ENCODE measurements around the gene PNPLA7.

PNPLA7 gene

GRCh38 chr9:137426018-137426681 lies 124.1 kb downstream of the PNPLA7 start:
- peak overlapping the region; percentile 83 for H3K27ac ChIP-seq
- CTCF ChIA-PET: no interaction called here
- TF ChIP-seq CTCF (conservative IDR thresholded peaks at IDR 0.05; ENCODE audit: low read depth): no peak
- no peak for DNase-seq (ENCODE audit: low spot score)
- POLR2A ChIA-PET (ENCODE audit: low non-redundant PET): no interaction called here

GRCh38 chr9:137423514-137424291 lies 126.5 kb downstream of the PNPLA7 start:
- ChIA-PET POLR2A (ENCODE audit: low non-redundant PET) (interaction anchor here (0.6 to 1.3 kb wide), 5 partner anchors 10 to 128 kb away, joined by 3 to 5 read pairs (median 5); partner anchors contain the start of genes ENTPD8 and MRPL41), CTCF (interaction anchor here (0.6 to 1.9 kb wide), 13 partner anchors 9 to 190 kb away, joined by 3 to 16 read pairs (median 5); partner anchors contain the start of gene NRARP)
- peak; percentile 78 for TF ChIP-seq CTCF (conservative IDR thresholded peaks at IDR 0.05; ENCODE audit: low read depth)
- DNase-seq (ENCODE audit: low spot score): peak; percentile 66
- H3K27ac ChIP-seq: peak overlapping the region; percentile 83

GRCh38 chr9:137422604-137423513 lies 127.3 kb downstream of the PNPLA7 start, which contains the start of the genes EXD3 and NOXA1:
Gene EXD3, minus strand, starts transcription at chr9:137423162. Its CDS starts 27,805 bp downstream, at chr9:137395357.
Gene NOXA1, plus strand, starts transcription at chr9:137423393. Its CDS starts 137 bp downstream, at chr9:137423530.
- ChIA-PET POLR2A (ENCODE audit: low non-redundant PET) (interaction anchor here (0.6 to 1.3 kb wide), 8 partner anchors 10 to 198 kb away, joined by 3 to 5 read pairs (median 4); partner anchors contain the start of genes CYSRT1, ENTPD8 and MRPL41), CTCF (interaction anchor here (0.6 to 1.9 kb wide), 21 partner anchors 9 to 521 kb away, joined by 3 to 16 read pairs (median 4); partner anchors contain the start of gene NRARP)
- TF ChIP-seq CTCF (conservative IDR thresholded peaks at IDR 0.05; ENCODE audit: low read depth): peak; percentile 99
- peak; percentile 98 for DNase-seq (ENCODE audit: low spot score)
- peak within 1 kb of the TSS; percentile 83 for H3K27ac ChIP-seq

GRCh38 chr9:137421838-137422603 lies 128.2 kb downstream of the PNPLA7 start:
- no peak for DNase-seq (ENCODE audit: low spot score)
- no peak for TF ChIP-seq CTCF (conservative IDR thresholded peaks at IDR 0.05; ENCODE audit: low read depth)
- ChIA-PET CTCF (interaction anchor here (0.7 to 1.9 kb wide), 9 partner anchors 9 to 166 kb away, joined by 3 to 16 read pairs (median 4); partner anchors contain the start of gene NRARP), POLR2A (ENCODE audit: low non-redundant PET) (interaction anchor here (0.6 to 1.3 kb wide), 2 partner anchors 9 to 111 kb away, joined by 3 to 5 read pairs; no protein-coding TSS in a partner anchor)
- peak overlapping the region; percentile 83 for H3K27ac ChIP-seq

GRCh38 chr9:137417161-137418021 lies 132.8 kb downstream of the PNPLA7 start:
- peak overlapping the region; percentile 93 for H3K27ac ChIP-seq
- DNase-seq (ENCODE audit: low spot score): no peak
- no peak for TF ChIP-seq CTCF (conservative IDR thresholded peaks at IDR 0.05; ENCODE audit: low read depth)
- POLR2A ChIA-PET (ENCODE audit: low non-redundant PET): no interaction called here
- CTCF ChIA-PET: interaction anchor here (0.6 kb wide), 1 partner anchor 116 kb away, joined by 5 read pairs; no protein-coding TSS in a partner anchor

All from RWPE1 (cell line).